ENCODE measurements around the gene EZH1.

EZH1 gene

GRCh38 chr17:42744806-42745617, at the start of gene EZH1:
Gene EZH1, minus strand, starts transcription at chr17:42745040. Its CDS starts 16,099 bp downstream, at chr17:42728941.
- peak; percentile 96 for DNase-seq (ENCODE audit: low read depth)

GRCh38 chr17:42792545-42792944, 47.7 kb upstream of the EZH1 start:
- DNase-seq (ENCODE audit: low read depth) = no peak

GRCh38 chr17:42791948-42792347, 47.1 kb upstream of the EZH1 start:
- no peak for DNase-seq (ENCODE audit: low read depth)

GRCh38 chr17:42787266-42787665, 42.4 kb upstream of the EZH1 start:
- DNase-seq (ENCODE audit: low read depth) = no peak

GRCh38 chr17:42784811-42785592, 40.2 kb upstream of the EZH1 start:
- DNase-seq (ENCODE audit: low read depth) = no peak

- DNase-seq (ENCODE audit: low read depth) = no peak
Measured at GRCh38 chr17:42784409-42784808, 39.6 kb upstream of the EZH1 start.

GRCh38 chr17:42783791-42784138, 38.9 kb upstream of the EZH1 start:
- DNase-seq (ENCODE audit: low read depth) = no peak

GRCh38 chr17:42783062-42783790, 38.4 kb upstream of the EZH1 start:
- peak; percentile 94 for DNase-seq (ENCODE audit: low read depth)

GRCh38 chr17:42782166-42783061, 37.6 kb upstream of the EZH1 start:
- peak; percentile 60 for DNase-seq (ENCODE audit: low read depth)

- DNase-seq (ENCODE audit: low read depth) = peak; percentile 22
Measured at GRCh38 chr17:42781639-42782165, 36.9 kb upstream of the EZH1 start.

GRCh38 chr17:42780851-42781638, 36.2 kb upstream of the EZH1 start:
- DNase-seq (ENCODE audit: low read depth) = peak; percentile 37

GRCh38 chr17:42779936-42780850, 35.4 kb upstream of the EZH1 start, which contains the start of gene WNK4:
Gene WNK4, plus strand, starts transcription at chr17:42780610. Its CDS starts 89 bp downstream, at chr17:42780699.
- DNase-seq (ENCODE audit: low read depth) = peak; percentile 87

GRCh38 chr17:42779304-42779935, 34.6 kb upstream of the EZH1 start:
- DNase-seq (ENCODE audit: low read depth) = no peak

- DNase-seq (ENCODE audit: low read depth) = no peak
Measured at GRCh38 chr17:42778570-42778969, 33.7 kb upstream of the EZH1 start.

- DNase-seq (ENCODE audit: low read depth) = peak; percentile 76
Measured at GRCh38 chr17:42775534-42776098, 30.8 kb upstream of the EZH1 start.

GRCh38 chr17:42774066-42774745, 29.4 kb upstream of the EZH1 start:
- peak; percentile 77 for DNase-seq (ENCODE audit: low read depth)

GRCh38 chr17:42773290-42774035, 28.6 kb upstream of the EZH1 start, which contains the start of gene VPS25:
Gene VPS25, plus strand, starts transcription at chr17:42773449. Its CDS starts 27 bp downstream, at chr17:42773476.
- DNase-seq (ENCODE audit: low read depth) = peak; percentile 94

All from ELR (cell line).